GM12864 (cell line): ENCODE measurements around the gene CDKAL1.

Experiments used
- DNase-seq: peaks from one replicate; pipeline ENCODE4 v3.0.0-alpha.2; 2011; ENCODE audit warnings: low read depth
- H3K4me3 ChIP-seq: 2 replicates; pipeline ENCODE4 v1.5.1; 2011; ENCODE audit warnings: mild to moderate bottlenecking, low read depth, low read length, control low read depth
- CTCF ChIP-seq: IDR thresholded peaks from 2 replicates; pipeline ENCODE4 v1.5.1; 2011; ENCODE audit warnings: low read depth, mild to moderate bottlenecking, moderate library complexity, low read length, control low read depth, inconsistent platforms; ENCODE audit errors: missing control alignments

CDKAL1 gene

GRCh38 chr6:20954315-20954714, 420.1 kb downstream of the CDKAL1 start:
- no peak for TF ChIP-seq CTCF
- no peak overlapping the region for H3K4me3 ChIP-seq
- no peak for DNase-seq

- no peak for DNase-seq
- no peak overlapping the region for H3K4me3 ChIP-seq
- TF ChIP-seq CTCF = no peak
These were observed 420.9 kb downstream of the CDKAL1 start for GRCh38 chr6:20955131-20955530.

- TF ChIP-seq CTCF = no peak
- DNase-seq = no peak
- H3K4me3 ChIP-seq = no peak overlapping the region
These were observed 421.5 kb downstream of the CDKAL1 start for GRCh38 chr6:20955751-20956150.

GRCh38 chr6:20960067-20960466, 425.8 kb downstream of the CDKAL1 start:
- no peak for DNase-seq
- TF ChIP-seq CTCF = no peak

GRCh38 chr6:20965276-20965675, 431.0 kb downstream of the CDKAL1 start:
- TF ChIP-seq CTCF = no peak
- DNase-seq = no peak

More at GRCh38 chr6:20960067-20960466, 425.8 kb downstream of the CDKAL1 start:
- H3K4me3 ChIP-seq = no peak overlapping the region

GRCh38 chr6:20965915-20966314, 431.7 kb downstream of the CDKAL1 start:
- TF ChIP-seq CTCF = no peak
- H3K4me3 ChIP-seq = no peak overlapping the region
- no peak for DNase-seq

More at GRCh38 chr6:20965276-20965675, 431.0 kb downstream of the CDKAL1 start:
- H3K4me3 ChIP-seq = no peak overlapping the region

- TF ChIP-seq CTCF = no peak
- H3K4me3 ChIP-seq = no peak overlapping the region
- no peak for DNase-seq
These were observed 435.3 kb downstream of the CDKAL1 start for GRCh38 chr6:20969551-20969950.
